ENCODE results near the gene CELF2. TPM values are rescaled to one million over a fixed set of nuclear protein-coding genes. Genes with fewer than 3 reads are reported as not detected.

The CELF2 gene
- total and polyA plus RNA-seq, 2 experiments from 2014 or later, result 16.6 to 26.9 TPM

DNA sequence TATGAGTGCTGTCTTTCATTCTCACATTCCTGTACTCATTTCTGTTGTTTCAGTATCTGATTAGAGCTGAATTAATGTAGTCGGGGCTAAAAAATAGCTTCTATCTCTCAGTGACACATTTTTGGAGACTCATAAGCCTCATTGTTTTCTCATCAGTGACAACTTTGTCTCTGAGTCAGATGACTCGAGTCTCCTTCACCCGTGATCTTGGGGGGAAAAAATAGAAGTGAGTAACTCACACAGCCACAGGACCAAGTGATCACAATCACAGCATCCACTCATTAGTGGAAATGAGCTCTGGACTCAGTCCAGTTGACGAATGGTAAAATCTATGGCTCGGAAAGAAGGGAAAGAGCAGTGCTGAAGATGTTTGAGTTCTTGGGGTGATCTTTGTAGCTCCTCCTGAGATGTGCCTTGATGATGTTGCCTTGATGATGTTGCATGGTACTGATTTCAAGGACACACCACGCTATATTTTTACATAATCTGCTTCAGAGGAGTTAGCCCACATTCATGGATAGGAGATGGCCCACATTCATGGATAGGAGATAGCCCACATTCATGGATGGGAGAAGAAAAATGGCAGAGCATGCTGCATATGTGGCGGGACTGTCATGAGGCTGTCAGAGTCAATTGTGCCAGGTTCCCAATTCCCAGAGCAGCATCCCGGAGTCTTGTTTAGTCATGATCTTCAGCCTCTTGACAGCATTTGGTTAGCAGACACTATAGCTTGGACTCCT lies 214.7 kb downstream of the CELF2 start:
- no peaks in the 10 kb centered on the region for H3K27me3 ChIP-seq
- no peak overlapping the region for H3K4me3 ChIP-seq
- no peaks in the 10 kb centered on the region for H3K9me3 ChIP-seq (ENCODE audit: low read depth)
- H3K27ac ChIP-seq, result no peak overlapping the region
- no peaks in the 10 kb centered on the region for H3K4me1 ChIP-seq (ENCODE audit: insufficient read depth)
- no peak overlapping the region for H2AFZ ChIP-seq
- no peak overlapping the region for H3K4me2 ChIP-seq
- no peaks in the 10 kb centered on the region for H3K79me2 ChIP-seq
- WGBS (ENCODE audit: low lambda C conversion rate, missing lambda C conversion rate), result 89% methylated on average over 8 of the region's 8 CpGs
- H3K36me3 ChIP-seq (replicated peaks; ENCODE audit: insufficient read depth, low read depth), result no peaks in the 10 kb centered on the region
- no peak for DNase-seq (ENCODE audit: low spot score)
- no peaks in the 10 kb centered on the region for H4K20me1 ChIP-seq (ENCODE audit: insufficient read depth, poor library complexity, severe bottlenecking)
- no peak for TF ChIP-seq EZH2phosphoT487 (IDR thresholded peaks at IDR 0.05; ENCODE audit: low read depth, severe bottlenecking, unreplicated experiment)
- TF ChIP-seq, protein P1, sequence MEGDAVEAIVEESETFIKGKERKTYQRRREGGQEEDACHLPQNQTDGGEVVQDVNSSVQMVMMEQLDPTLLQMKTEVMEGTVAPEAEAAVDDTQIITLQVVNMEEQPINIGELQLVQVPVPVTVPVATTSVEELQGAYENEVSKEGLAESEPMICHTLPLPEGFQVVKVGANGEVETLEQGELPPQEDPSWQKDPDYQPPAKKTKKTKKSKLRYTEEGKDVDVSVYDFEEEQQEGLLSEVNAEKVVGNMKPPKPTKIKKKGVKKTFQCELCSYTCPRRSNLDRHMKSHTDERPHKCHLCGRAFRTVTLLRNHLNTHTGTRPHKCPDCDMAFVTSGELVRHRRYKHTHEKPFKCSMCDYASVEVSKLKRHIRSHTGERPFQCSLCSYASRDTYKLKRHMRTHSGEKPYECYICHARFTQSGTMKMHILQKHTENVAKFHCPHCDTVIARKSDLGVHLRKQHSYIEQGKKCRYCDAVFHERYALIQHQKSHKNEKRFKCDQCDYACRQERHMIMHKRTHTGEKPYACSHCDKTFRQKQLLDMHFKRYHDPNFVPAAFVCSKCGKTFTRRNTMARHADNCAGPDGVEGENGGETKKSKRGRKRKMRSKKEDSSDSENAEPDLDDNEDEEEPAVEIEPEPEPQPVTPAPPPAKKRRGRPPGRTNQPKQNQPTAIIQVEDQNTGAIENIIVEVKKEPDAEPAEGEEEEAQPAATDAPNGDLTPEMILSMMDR (IDR thresholded peaks at IDR 0.05; ENCODE audit: poor library complexity), result no peak
- TF ChIP-seq EZH2 (IDR thresholded peaks at IDR 0.05; ENCODE audit: borderline replicate concordance), result no peak
- H3K9me2 ChIP-seq (replicated peaks; ENCODE audit: insufficient read depth), result no peaks in the 10 kb centered on the region

DNA sequence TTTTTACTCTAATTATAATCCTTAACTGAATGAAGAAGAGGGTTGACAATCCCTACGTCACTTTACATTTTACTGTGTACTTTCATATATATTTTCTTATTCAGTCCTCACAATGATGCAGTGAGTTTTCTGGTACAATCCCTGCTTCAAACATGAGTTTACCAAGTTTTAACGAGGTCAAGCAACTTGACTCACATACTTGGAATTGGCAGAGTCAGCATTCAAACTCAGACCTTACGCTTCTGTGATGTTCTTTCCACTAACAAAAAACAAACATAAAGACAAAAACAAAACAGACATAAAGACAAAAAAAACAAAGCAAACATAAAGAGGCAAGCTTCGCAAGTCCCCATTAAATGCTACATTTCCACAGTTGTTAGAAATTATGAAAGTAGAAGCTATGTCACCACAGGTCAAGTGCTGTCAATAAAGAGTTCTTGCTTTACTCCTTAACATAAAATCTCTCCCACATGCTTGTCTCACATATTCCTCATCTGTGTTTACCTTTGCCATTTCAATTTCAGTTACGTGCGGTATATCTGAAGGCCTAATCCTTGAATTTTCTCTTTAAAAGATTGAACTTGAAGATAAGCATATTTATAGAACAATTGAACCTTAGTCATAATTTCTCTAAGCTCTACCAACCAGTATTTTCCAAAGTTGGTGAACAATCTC lies 217.3 kb downstream of the CELF2 start:
- no peaks in the 10 kb centered on the region for H3K4me1 ChIP-seq (ENCODE audit: insufficient read depth)
- H3K79me2 ChIP-seq, result no peaks in the 10 kb centered on the region
- TF ChIP-seq, protein P1 (IDR thresholded peaks at IDR 0.05; ENCODE audit: poor library complexity), result no peak
- TF ChIP-seq EZH2 (IDR thresholded peaks at IDR 0.05; ENCODE audit: borderline replicate concordance), result no peak
- TF ChIP-seq EZH2phosphoT487 (IDR thresholded peaks at IDR 0.05; ENCODE audit: low read depth, severe bottlenecking, unreplicated experiment), result no peak
- 79% methylated on average over 6 of the region's 6 CpGs for WGBS (ENCODE audit: low lambda C conversion rate, missing lambda C conversion rate)
- no peak overlapping the region for H2AFZ ChIP-seq
- no peaks in the 10 kb centered on the region for H3K36me3 ChIP-seq (replicated peaks; ENCODE audit: insufficient read depth, low read depth)
- no peak overlapping the region for H3K27ac ChIP-seq
- H3K4me2 ChIP-seq, result no peak overlapping the region
- no peak overlapping the region for H3K4me3 ChIP-seq
- no peak for DNase-seq (ENCODE audit: low spot score)
- no peaks in the 10 kb centered on the region for H4K20me1 ChIP-seq (ENCODE audit: insufficient read depth, poor library complexity, severe bottlenecking)
- H3K9me2 ChIP-seq (replicated peaks; ENCODE audit: insufficient read depth), result no peaks in the 10 kb centered on the region
- H3K9me3 ChIP-seq (ENCODE audit: low read depth), result no peaks in the 10 kb centered on the region
- H3K27me3 ChIP-seq, result no peaks in the 10 kb centered on the region

DNA sequence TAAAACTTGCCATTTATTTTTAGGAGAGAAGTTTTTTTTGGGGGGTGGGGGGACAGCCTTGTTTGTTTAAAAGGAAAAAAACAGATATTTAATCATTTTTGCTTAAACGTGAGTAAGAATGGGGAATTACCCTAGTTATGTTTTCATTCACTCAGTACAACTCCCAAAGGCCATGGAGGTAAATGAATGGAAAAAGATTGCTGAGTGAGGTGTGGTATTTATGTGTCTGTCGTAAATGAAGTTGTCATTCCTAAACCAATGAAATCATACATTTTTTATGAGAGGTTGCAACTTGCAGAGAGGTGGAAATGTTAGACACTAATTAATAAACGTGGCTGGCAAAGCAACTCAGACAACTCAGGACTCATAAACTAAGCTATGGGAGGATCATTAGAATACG lies 218.1 kb downstream of the CELF2 start:
- Histone ChIP-seq H3K4me3 (no peak overlapping the region), H2AFZ (no peak overlapping the region), H3K4me1 (ENCODE audit: insufficient read depth) (no peaks in the 10 kb centered on the region), H3K27me3 (no peaks in the 10 kb centered on the region), H3K4me2 (no peak overlapping the region), H4K20me1 (ENCODE audit: insufficient read depth, poor library complexity, severe bottlenecking) (no peaks in the 10 kb centered on the region), H3K79me2 (no peaks in the 10 kb centered on the region), H3K27ac (no peak overlapping the region), H3K9me2 (replicated peaks; ENCODE audit: insufficient read depth) (no peaks in the 10 kb centered on the region), H3K9me3 (ENCODE audit: low read depth) (no peaks in the 10 kb centered on the region), H3K36me3 (replicated peaks; ENCODE audit: insufficient read depth, low read depth) (no peaks in the 10 kb centered on the region)
- DNase-seq (ENCODE audit: low spot score), result no peak
- TF ChIP-seq EZH2phosphoT487 (IDR thresholded peaks at IDR 0.05; ENCODE audit: low read depth, severe bottlenecking, unreplicated experiment) (no peak), EZH2 (IDR thresholded peaks at IDR 0.05; ENCODE audit: borderline replicate concordance) (no peak)
- TF ChIP-seq, protein P1 (IDR thresholded peaks at IDR 0.05; ENCODE audit: poor library complexity), result no peak
- 51% methylated on average over 4 of the region's 4 CpGs for WGBS (ENCODE audit: low lambda C conversion rate, missing lambda C conversion rate)

Measured in hepatocyte (in vitro differentiated cells).